ENCODE results near the gene OR5K3.

The OR5K3 gene

GRCh38 chr3:98433764-98434163, 43.3 kb downstream of the OR5K3 start:
- no peak for DNase-seq (ENCODE audit: low spot score)

GRCh38 chr3:98434412-98434811, 43.9 kb downstream of the OR5K3 start:
- DNase-seq (ENCODE audit: low spot score), result no peak

GRCh38 chr3:98440283-98440682, 49.8 kb downstream of the OR5K3 start:
- DNase-seq (ENCODE audit: low spot score), result no peak

All from putamen (tissue), 1 donor.